B cell (primary cell): ENCODE measurements around the gene KRT84. TPM values are rescaled to one million over a fixed set of nuclear protein-coding genes. Genes with fewer than 3 reads are reported as not detected.

Source experiments
- ATAC-seq: fragments of 200-7000 bp; cut with Tn5 transposase; one replicate; pipeline ENCODE4 v1.10.0; 2021; ENCODE audit warnings: low read depth, mild to moderate bottlenecking, moderate number of reproducible peaks, moderate library complexity
- CTCF ChIA-PET: fragments of 350-600 bp; sonication (Branson Sonifier 250); formaldehyde crosslinking; loops from one replicate; lab custom pipeline; 2021; ENCODE audit warnings: antibody characterized with exemption, inconsistent platforms; lab: Charles Lee
- POLR2A ChIA-PET: fragments of 350-600 bp; sonication (Branson Sonifier 250); formaldehyde crosslinking; loops from one replicate; lab custom pipeline; 2021; ENCODE audit warnings: antibody characterized with exemption; lab: Charles Lee
- DNase-seq: peaks from one replicate; pipeline ENCODE4 v3.0.0; 2013
- H2AFZ ChIP-seq: 2 replicates; pipeline ENCODE4 v1.6.1; 2012; ENCODE audit warnings: mild to moderate bottlenecking, low read depth, low read length; ENCODE audit not compliant: insufficient read depth, poor library complexity, severe bottlenecking
- H3K27ac ChIP-seq, 2 donors: 1 replicate in 1 of 2; 2 replicates in 1 of 2; pipeline ENCODE4 v1.5.1; 2012 to 2013; ENCODE audit warnings: low read length in 2 of 2, mild to moderate bottlenecking in 2 of 2, moderate library complexity in 1 of 2
- H3K27me3 ChIP-seq, 4 experiments: fragments of 200-600 bp in 1 of 4; sonication (generic) in 1 of 4; replicated peaks in 1 of 4; 1 replicate in 2 of 4; 2 replicates in 2 of 4; pipeline versions ENCODE4 v1.6.1 to v1.7.0; 2013 to 2016; ENCODE audit warnings: low read length in 3 of 4, mild to moderate bottlenecking in 2 of 4, mixed read lengths in 1 of 4, moderate library complexity in 1 of 4; ENCODE audit not compliant: insufficient read depth in 4 of 4, control insufficient read depth in 3 of 4; ENCODE audit errors: control extremely low read depth in 1 of 4
- H3K36me3 ChIP-seq, 2 experiments: replicated peaks in 1 of 2; 1 replicate in 1 of 2; 2 replicates in 1 of 2; pipeline versions ENCODE4 v1.6.1 to v1.7.1; 2013; ENCODE audit warnings: low read length in 1 of 2; ENCODE audit not compliant: insufficient read depth in 2 of 2, control insufficient read depth in 1 of 2; ENCODE audit errors: control extremely low read depth in 1 of 2, extremely low read depth in 1 of 2
- H3K4me1 ChIP-seq, 2 donors: fragments of 200-600 bp in 1 of 2; sonication (generic) in 1 of 2; 1 replicate in 1 of 2; 2 replicates in 1 of 2; pipeline versions ENCODE4 v1.5.1 to v1.6.1; 2013 to 2017; ENCODE audit warnings: low read length in 2 of 2; ENCODE audit not compliant: control insufficient read depth in 2 of 2, insufficient read depth in 2 of 2
- H3K4me2 ChIP-seq: replicated peaks from 2 replicates; pipeline ENCODE3; 2012; ENCODE audit warnings: mild to moderate bottlenecking, low read depth, low read length; ENCODE audit not compliant: poor library complexity, severe bottlenecking
- H3K4me3 ChIP-seq, 5 experiments: fragments of 200-600 bp in 1 of 5; sonication (generic) in 1 of 5; 1 replicate in 3 of 5; 2 replicates in 2 of 5; pipeline versions ENCODE4 v1.5.1 to v1.7.0; 2011 to 2016; ENCODE audit warnings: low read length in 4 of 5, mild to moderate bottlenecking in 4 of 5, low read depth in 2 of 5, control low read depth in 1 of 5, moderate library complexity in 1 of 5; ENCODE audit not compliant: insufficient read depth in 1 of 5; ENCODE audit errors: control extremely low read depth in 1 of 5, extremely low read depth in 1 of 5
- H3K79me2 ChIP-seq: fragments of 200-600 bp; sonication (generic); one replicate; pipeline ENCODE4 v1.6.0; 2016; ENCODE audit warnings: low read length; ENCODE audit not compliant: control insufficient read depth, insufficient read depth
- H3K9ac ChIP-seq: fragments of 200-600 bp; sonication (generic); 2 replicates; pipeline ENCODE4 v1.6.1; 2017; ENCODE audit warnings: mild to moderate bottlenecking, low read length, moderate library complexity
- H3K9me3 ChIP-seq, 3 donors: one replicate each; pipeline versions ENCODE4 v1.6.1 to v1.7.1; 2013; ENCODE audit warnings: low read length in 2 of 3; ENCODE audit not compliant: control insufficient read depth in 2 of 3, insufficient read depth in 1 of 3; ENCODE audit errors: control extremely low read depth in 1 of 3
- H4K20me1 ChIP-seq: 2 replicates; pipeline ENCODE4 v1.6.0; 2012; ENCODE audit warnings: mild to moderate bottlenecking, low read length; ENCODE audit not compliant: insufficient read depth, control insufficient read depth, poor library complexity, severe bottlenecking
- H3K27ac Mint-ChIP-seq: one replicate; pipeline ENCODE4 v1.8.0; 2021; ENCODE audit warnings: mixed read lengths
- H3K27me3 Mint-ChIP-seq: one replicate; pipeline ENCODE4 v1.8.0; 2021; ENCODE audit warnings: mixed read lengths
- H3K4me1 Mint-ChIP-seq: one replicate; pipeline ENCODE4 v1.8.0; 2021; ENCODE audit warnings: mixed read lengths
- H3K4me3 Mint-ChIP-seq: one replicate; pipeline ENCODE4 v1.8.0; 2021; ENCODE audit warnings: mixed read lengths
- H3K9me3 Mint-ChIP-seq: one replicate; pipeline ENCODE4 v1.8.0; 2022; ENCODE audit warnings: mixed read lengths; ENCODE audit not compliant: insufficient read depth
- CTCF ChIP-seq: fragments of 200-600 bp; IDR thresholded peaks from one replicate; pipeline ENCODE4 v1.8.0; 2022; ENCODE audit warnings: antibody characterized with exemption, mild to moderate bottlenecking
- EZH2 ChIP-seq: IDR thresholded peaks from 2 replicates; pipeline ENCODE4 v1.6.1; 2012; ENCODE audit warnings: borderline replicate concordance, low read depth, mild to moderate bottlenecking, moderate library complexity, low read length; ENCODE audit not compliant: insufficient read depth, poor library complexity, severe bottlenecking
- WGBS: methylation state at CpG from one replicate; pipeline ENCODE4 v1.1.5; 2013; ENCODE audit warnings: missing lambda C conversion rate; ENCODE audit not compliant: insufficient coverage; 5-methylcytosine and 5-hydroxymethylcytosine counted together
- intact Hi-C: fragments of 100-400 bp; cut with micrococcal nuclease; formaldehyde crosslinking; loops from one replicate; pipeline ENCODE4 v1.10.0; 2022
- polyA plus RNA-seq: library from polyadenylated mRNA; depleted of rRNA; stranded (reverse); fragments of >200 nt; gene quantifications from 2 replicates; pipeline ENCODE4 v1.2.3, GENCODE V29; 2012
- total RNA-seq, 2 donors: library from RNA; stranded (reverse); fragments of 120-200 nt in 1 of 2; gene quantifications; 1 replicate in 1 of 2; 2 replicates in 1 of 2; pipeline versions ENCODE4 v1.2.3 to v1.2.4, GENCODE V29; 2013 to 2022

The KRT84 gene
- total and polyA plus RNA-seq, 2 donors (not counting 1 experiment from before 2014, with no cell fraction given), result not detected

- no peaks in the 10 kb centered on the region for H3K79me2 ChIP-seq
- no peaks in the 10 kb centered on the region for H3K9me3 ChIP-seq
- Mint-ChIP-seq H3K9me3 (no peaks in the 10 kb centered on the region), H3K4me1 (no peaks in the 10 kb centered on the region), H3K4me3 (no peak overlapping the region), H3K27me3 (peaks cover 47% of the 10 kb centered on the region), H3K27ac (no peak overlapping the region)
- ChIA-PET POLR2A (no interaction called here), CTCF (no interaction called here)
- no peaks in the 10 kb centered on the region for H3K4me1 ChIP-seq
- WGBS, result 89% methylated on average over 4 of the region's 4 CpGs
- H2AFZ ChIP-seq, result no peak overlapping the region
- H3K4me3 ChIP-seq, result no peak overlapping the region
- intact Hi-C loops, result no loop called here
- H3K4me2 ChIP-seq, result no peak overlapping the region
- H3K27me3 ChIP-seq, result no peaks in the 10 kb centered on the region
- H3K9ac ChIP-seq, result no peak overlapping the region
- no peaks in the 10 kb centered on the region for H4K20me1 ChIP-seq
- DNase-seq, result no peak
- no peak overlapping the region for H3K27ac ChIP-seq
- H3K36me3 ChIP-seq, result no peaks in the 10 kb centered on the region
- TF ChIP-seq CTCF (no peak), EZH2 (no peak)
- ATAC-seq, result no peak
Measured at GRCh38 chr12:52418576-52419110, 33.2 kb upstream of the KRT84 start.

GRCh38 chr12:52417740-52418139 lies 32.3 kb upstream of the KRT84 start:
- no peak overlapping the region for H3K9ac ChIP-seq
- no peak overlapping the region for H3K4me3 Mint-ChIP-seq
- DNase-seq (no peak), ATAC-seq (no peak)
- 87% methylated on average over 2 of the region's 2 CpGs for WGBS
- H3K27ac ChIP-seq, result no peak overlapping the region
- H3K4me1 ChIP-seq, result no peaks in the 10 kb centered on the region
- H4K20me1 ChIP-seq, result no peaks in the 10 kb centered on the region
- no peaks in the 10 kb centered on the region for H3K9me3 Mint-ChIP-seq
- H3K27me3 Mint-ChIP-seq, result peaks cover 55% of the 10 kb centered on the region
- H3K79me2 ChIP-seq, result no peaks in the 10 kb centered on the region
- H3K4me2 ChIP-seq, result no peak overlapping the region
- ChIA-PET CTCF (no interaction called here), POLR2A (no interaction called here)
- H3K27me3 ChIP-seq, result no peaks in the 10 kb centered on the region
- H3K36me3 ChIP-seq, result no peaks in the 10 kb centered on the region
- no peak overlapping the region for H2AFZ ChIP-seq
- H3K4me3 ChIP-seq, result no peak overlapping the region
- H3K27ac Mint-ChIP-seq, result no peak overlapping the region
- no peaks in the 10 kb centered on the region for H3K9me3 ChIP-seq
- H3K4me1 Mint-ChIP-seq, result no peaks in the 10 kb centered on the region
- intact Hi-C loops, result no loop called here
- TF ChIP-seq CTCF (no peak), EZH2 (no peak)
